ENCODE measurements around the gene VPS33B.

GRCh38 chr15:91072161-91072560, 49.8 kb upstream of the VPS33B start:
- TF ChIP-seq CTCF (tag by site-specific recombination; IDR thresholded peaks at IDR 0.05) (no peak), YY1 (tag by site-specific recombination; IDR thresholded peaks at IDR 0.05) (no peak)
